OCI-LY7 (cell line): ENCODE data around the gene SKA2. TPM values are rescaled to one million over a fixed set of nuclear protein-coding genes. Genes with fewer than 3 reads are reported as not detected.
A peak's percentile ranks its signal among the peaks of the same experiment; 100 is the strongest.

Experiments used
- BruUV-seq: library from RNA; stranded (reverse); fragments of 400-500 nt; replicated peaks from 2 replicates; lab custom pipeline; 2021; lab: Mats Ljungman, UMichigan
- CTCF ChIA-PET: fragments of 300-600 bp; sonication (Branson Sonifier 250); formaldehyde crosslinking; loops from one replicate; lab custom pipeline; 2022; ENCODE audit warnings: antibody characterized with exemption; ENCODE audit not compliant: unreplicated experiment; lab: Charles Lee
- POLR2A ChIA-PET: fragments of 300-600 bp; sonication (Branson Sonifier 250); formaldehyde crosslinking; loops from one replicate; lab custom pipeline; 2022; ENCODE audit warnings: antibody characterized with exemption; lab: Charles Lee
- DNase-seq: peaks from one replicate; pipeline ENCODE4 v3.0.0-alpha.2; 2015; ENCODE audit warnings: low spot score
- H2AFZ ChIP-seq: fragments of 200-600 bp; sonication (generic), shearing (Covaris generic); 2 replicates; pipeline ENCODE4 v1.6.1; 2014; ENCODE audit warnings: mild to moderate bottlenecking, antibody characterized with exemption, low read length, moderate library complexity
- H3K27ac ChIP-seq: fragments of 200-600 bp; sonication (generic); 2 replicates; pipeline ENCODE4 v1.5.1; 2014; ENCODE audit warnings: mixed run types, low read depth, mild to moderate bottlenecking, moderate library complexity, low read length, inconsistent platforms; ENCODE audit not compliant: poor library complexity, severe bottlenecking
- H3K36me3 ChIP-seq: fragments of 200-600 bp; sonication (generic); 2 replicates; pipeline ENCODE4 v1.6.1; 2014; ENCODE audit warnings: mild to moderate bottlenecking, antibody characterized with exemption, low read length, moderate library complexity, mixed read lengths; ENCODE audit not compliant: insufficient read depth
- H3K4me1 ChIP-seq: fragments of 200-600 bp; sonication (generic); 2 replicates; pipeline ENCODE4 v1.5.1; 2014; ENCODE audit warnings: mild to moderate bottlenecking, low read length; ENCODE audit not compliant: insufficient read depth, poor library complexity, severe bottlenecking
- H3K4me2 ChIP-seq: fragments of 200-600 bp; sonication (generic); 2 replicates; pipeline ENCODE4 v1.6.1; 2014; ENCODE audit warnings: mild to moderate bottlenecking, low read length
- H3K4me3 ChIP-seq: fragments of 200-600 bp; sonication (generic); 2 replicates; pipeline ENCODE4 v1.5.1; 2014; ENCODE audit warnings: mild to moderate bottlenecking, low read depth, low read length; ENCODE audit not compliant: poor library complexity, severe bottlenecking
- H3K79me2 ChIP-seq: fragments of 200-600 bp; sonication (generic); 2 replicates; pipeline ENCODE4 v1.6.1; 2016; ENCODE audit warnings: low read depth, mild to moderate bottlenecking, low read length, moderate library complexity, mixed read lengths; ENCODE audit not compliant: insufficient read depth
- H3K9me2 ChIP-seq: fragments of 200-600 bp; sonication (generic); 2 replicates; pipeline ENCODE4 v1.6.1; 2016; ENCODE audit warnings: mild to moderate bottlenecking, low read length, mixed read lengths; ENCODE audit not compliant: insufficient read depth
- H3K9me3 ChIP-seq: fragments of 200-600 bp; sonication (generic); 2 replicates; pipeline ENCODE4 v1.6.1; 2014; ENCODE audit warnings: mild to moderate bottlenecking, mixed run types, low read length, mixed read lengths
- H4K20me1 ChIP-seq: fragments of 200-600 bp; sonication (generic); 2 replicates; pipeline ENCODE4 v1.6.1; 2014; ENCODE audit warnings: mild to moderate bottlenecking, antibody characterized with exemption, low read length, moderate library complexity, mixed read lengths; ENCODE audit not compliant: insufficient read depth
- CTCF ChIP-seq: fragments of 200-600 bp; sonication (generic); conservative IDR thresholded peaks from 2 replicates; pipeline ENCODE4 v1.5.1; 2014; ENCODE audit warnings: mild to moderate bottlenecking, antibody characterized with exemption, low read length, moderate library complexity, mixed read lengths
- EZH2phosphoT487 ChIP-seq: fragments of 200-600 bp; sonication (generic); IDR thresholded peaks from 2 replicates; pipeline ENCODE4 v1.6.1; 2018; ENCODE audit warnings: low read depth, borderline replicate concordance, mild to moderate bottlenecking, mixed run types, antibody characterized with exemption, low read length, moderate library complexity, mixed read lengths
- intact Hi-C: fragments of 100-400 bp; cut with micrococcal nuclease; formaldehyde crosslinking; loops from one replicate; pipeline ENCODE4 v1.10.0; 2022; ENCODE audit not compliant: unreplicated experiment
- total RNA-seq, 2 experiments: library from RNA; depleted of rRNA in 1 of 2; stranded (reverse); fragments of >200 nt in 1 of 2; shearing (Covaris generic) in 1 of 2; gene quantifications; 2 replicates each; pipeline ENCODE4 v1.2.3, GENCODE V29; 2014 to 2022

The SKA2 gene
- total RNA-seq, 2 experiments from 2014 or later: 82.5 to 106 TPM

GRCh38 chr17:59154292-59154720 lies 680 bp downstream of the SKA2 start:
- POLR2A ChIA-PET: interaction anchor here (0.6 to 1.5 kb wide), 5 partner anchors 17 to 1147 kb away, joined by 3 to 6 read pairs (median 3); partner anchors contain the start of gene SRSF1
- Histone ChIP-seq H3K27ac (peak overlapping the region; percentile 91), H3K4me3 (peak overlapping the region; percentile 94), H3K9me3 (no peaks in the 10 kb centered on the region), H3K36me3 (peaks cover 36% of the 10 kb centered on the region), H2AFZ (peak overlapping the region; percentile 51), H3K79me2 (peaks cover 91% of the 10 kb centered on the region), H3K4me1 (peaks cover 67% of the 10 kb centered on the region), H3K4me2 (peak overlapping the region; percentile 83), H4K20me1 (peaks cover 13% of the 10 kb centered on the region; the same call in 1 of the 2 replicates), H3K9me2 (no peaks in the 10 kb centered on the region)
- peak; percentile 61 for DNase-seq
- CTCF ChIA-PET: interaction anchor here (1.3 kb wide), 1 partner anchor 11 kb away, joined by 5 read pairs; no protein-coding TSS in a partner anchor
- no TSS peak for BruUV-seq
- intact Hi-C loops: loop anchor here (10.0 kb wide), 1 partner anchor 820 kb away; no protein-coding TSS in a partner anchor
- TF ChIP-seq EZH2phosphoT487 (no peak), CTCF (no peak)

- Histone ChIP-seq H3K4me2 (peak overlapping the region; percentile 83), H3K4me3 (peak overlapping the region; percentile 94), H3K9me3 (no peaks in the 10 kb centered on the region), H3K9me2 (no peaks in the 10 kb centered on the region), H2AFZ (no peak overlapping the region), H4K20me1 (peaks cover 21% of the 10 kb centered on the region; the same call in 1 of the 2 replicates), H3K27ac (no peak overlapping the region), H3K36me3 (peaks cover 42% of the 10 kb centered on the region), H3K4me1 (peaks cover 53% of the 10 kb centered on the region), H3K79me2 (peaks cover 91% of the 10 kb centered on the region)
- TF ChIP-seq CTCF (no peak), EZH2phosphoT487 (no peak)
- TSS peak; percentile 38 for BruUV-seq
- DNase-seq: no peak
- ChIA-PET CTCF (no interaction called here), POLR2A (interaction anchor here (0.6 to 1.2 kb wide), 2 partner anchors 34 to 94 kb away, joined by 3 read pairs; no protein-coding TSS in a partner anchor)
- intact Hi-C loops: loop anchor here (10.0 kb wide), 1 partner anchor 818 kb away; no protein-coding TSS in a partner anchor
Observed at GRCh38 chr17:59152925-59153324, 2.1 kb downstream of the SKA2 start.

- H3K4me3 ChIP-seq: peak overlapping the region; percentile 94
- intact Hi-C loops: loop anchor here (10.0 kb wide), 1 partner anchor 817 kb away; no protein-coding TSS in a partner anchor
- peaks cover 21% of the 10 kb centered on the region for H4K20me1 ChIP-seq
- peaks cover 91% of the 10 kb centered on the region for H3K79me2 ChIP-seq
- TF ChIP-seq EZH2phosphoT487: no peak
- no peak for TF ChIP-seq CTCF
- H3K9me2 ChIP-seq: no peaks in the 10 kb centered on the region
- BruUV-seq: no TSS peak
- POLR2A ChIA-PET: interaction anchor here (0.9 kb wide), 1 partner anchor 27 kb away, joined by 3 read pairs; no protein-coding TSS in a partner anchor
- peak overlapping the region; percentile 83 for H3K4me2 ChIP-seq
- H3K27ac ChIP-seq: no peak overlapping the region
- CTCF ChIA-PET: no interaction called here
- peaks cover 40% of the 10 kb centered on the region for H3K4me1 ChIP-seq
- no peaks in the 10 kb centered on the region for H3K9me3 ChIP-seq
- no peak overlapping the region for H2AFZ ChIP-seq
- DNase-seq: no peak
- H3K36me3 ChIP-seq: peaks cover 40% of the 10 kb centered on the region
Observed at GRCh38 chr17:59151591-59151990, 3.4 kb downstream of the SKA2 start.
